ENCODE data around the gene RTF1.

Gene RTF1

DNA sequence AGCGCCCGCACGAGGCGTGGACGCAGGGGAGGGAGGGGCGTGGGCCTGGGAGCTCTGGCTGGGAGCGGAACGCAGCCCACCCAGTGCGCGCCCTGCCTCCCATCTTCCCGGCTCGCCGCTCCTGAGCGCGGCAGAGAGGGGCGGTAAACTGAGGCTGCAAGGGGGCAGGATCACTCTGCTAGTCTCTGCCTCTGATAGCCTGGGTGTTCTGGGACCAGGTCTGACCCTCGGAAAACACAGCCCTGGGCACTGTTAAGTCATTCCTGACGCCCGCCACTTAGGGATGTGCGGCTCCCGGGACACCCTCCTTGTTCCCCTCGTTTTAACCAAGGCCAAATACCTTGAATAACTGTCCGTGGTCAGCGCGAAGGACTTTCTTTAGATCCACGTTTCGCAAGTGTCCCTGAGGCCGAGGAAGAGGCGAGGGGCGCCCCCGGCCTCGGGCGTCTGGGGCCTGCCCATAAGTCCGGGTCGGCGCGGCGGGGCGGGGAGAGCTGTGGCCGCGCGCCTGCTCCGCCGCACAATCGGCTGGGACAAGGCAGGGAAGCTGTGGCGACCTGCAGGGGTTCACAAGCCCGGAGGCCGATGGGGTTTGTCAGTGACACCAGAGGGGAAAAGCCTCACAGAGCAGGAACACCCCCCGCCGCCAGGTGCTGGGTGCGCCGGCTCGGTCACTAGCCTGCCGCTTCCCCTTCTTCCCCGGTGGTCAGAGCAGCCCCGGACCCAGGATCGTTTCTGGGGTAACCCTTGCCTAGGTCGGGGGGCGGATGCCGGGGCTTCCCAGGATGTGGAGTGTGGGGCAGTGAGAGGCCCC is 78.2 kb downstream of the RTF1 start:
- no peak overlapping the region for H3K4me3 ChIP-seq (ENCODE audit: low read depth, low read length)
- POLR2A ChIA-PET, result no interaction called here

More for the DNA sequence above, 78.2 kb downstream of the RTF1 start:
- CTCF ChIA-PET, result no interaction called here
- H3K27ac ChIP-seq (ENCODE audit: extremely low read depth, low read depth, low read length), result no peak overlapping the region
- no peaks in the 10 kb centered on the region for H3K9me3 ChIP-seq (ENCODE audit: control insufficient read depth, insufficient read depth, low read depth, low read length)
- H3K36me3 ChIP-seq (ENCODE audit: control insufficient read depth in 2 of 2, insufficient read depth in 1 of 2, low read length in 2 of 2), result no peaks in the 10 kb centered on the region
- H3K4me1 ChIP-seq (ENCODE audit: control insufficient read depth, insufficient read depth, low read length), result no peaks in the 10 kb centered on the region
- TF ChIP-seq OSR2 (tag by site-specific recombination; IDR thresholded peaks at IDR 0.05), result no peak
- TF ChIP-seq KLF9 (tag by site-specific recombination; IDR thresholded peaks at IDR 0.05; ENCODE audit: low read depth), result no peak
- TF ChIP-seq GLI4 (tag by site-specific recombination; IDR thresholded peaks at IDR 0.05), result no peak
- no peak for TF ChIP-seq ZNF518A (tag by site-specific recombination; conservative IDR thresholded peaks at IDR 0.05; ENCODE audit: low read depth)
- no peak for TF ChIP-seq ZNF280C (tag by site-specific recombination; IDR thresholded peaks at IDR 0.05)
- TF ChIP-seq, protein P1, sequence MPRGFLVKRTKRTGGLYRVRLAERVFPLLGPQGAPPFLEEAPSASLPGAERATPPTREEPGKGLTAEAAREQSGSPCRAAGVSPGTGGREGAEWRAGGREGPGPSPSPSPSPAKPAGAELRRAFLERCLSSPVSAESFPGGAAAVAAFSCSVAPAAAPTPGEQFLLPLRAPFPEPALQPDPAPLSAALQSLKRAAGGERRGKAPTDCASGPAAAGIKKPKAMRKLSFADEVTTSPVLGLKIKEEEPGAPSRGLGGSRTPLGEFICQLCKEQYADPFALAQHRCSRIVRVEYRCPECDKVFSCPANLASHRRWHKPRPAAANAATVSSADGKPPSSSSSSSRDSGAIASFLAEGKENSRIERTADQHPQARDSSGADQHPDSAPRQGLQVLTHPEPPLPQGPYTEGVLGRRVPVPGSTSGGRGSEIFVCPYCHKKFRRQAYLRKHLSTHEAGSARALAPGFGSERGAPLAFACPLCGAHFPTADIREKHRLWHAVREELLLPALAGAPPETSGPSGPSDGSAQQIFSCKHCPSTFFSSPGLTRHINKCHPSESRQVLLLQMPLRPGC (tag by site-specific recombination; IDR thresholded peaks at IDR 0.05), result no peak
- TF ChIP-seq SCRT2 (tag by site-specific recombination; IDR thresholded peaks at IDR 0.05), result no peak
- TF ChIP-seq, protein P2, sequence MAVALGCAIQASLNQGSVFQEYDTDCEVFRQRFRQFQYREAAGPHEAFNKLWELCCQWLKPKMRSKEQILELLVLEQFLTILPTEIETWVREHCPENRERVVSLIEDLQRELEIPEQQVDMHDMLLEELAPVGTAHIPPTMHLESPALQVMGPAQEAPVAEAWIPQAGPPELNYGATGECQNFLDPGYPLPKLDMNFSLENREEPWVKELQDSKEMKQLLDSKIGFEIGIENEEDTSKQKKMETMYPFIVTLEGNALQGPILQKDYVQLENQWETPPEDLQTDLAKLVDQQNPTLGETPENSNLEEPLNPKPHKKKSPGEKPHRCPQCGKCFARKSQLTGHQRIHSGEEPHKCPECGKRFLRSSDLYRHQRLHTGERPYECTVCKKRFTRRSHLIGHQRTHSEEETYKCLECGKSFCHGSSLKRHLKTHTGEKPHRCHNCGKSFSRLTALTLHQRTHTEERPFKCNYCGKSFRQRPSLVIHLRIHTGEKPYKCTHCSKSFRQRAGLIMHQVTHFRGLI (tag by site-specific recombination; IDR thresholded peaks at IDR 0.05), result no peak
- TF ChIP-seq GLI2 (tag by site-specific recombination; IDR thresholded peaks at IDR 0.05; ENCODE audit: borderline replicate concordance, low read depth), result no peak
- TF ChIP-seq ZFP37 (tag by site-specific recombination; IDR thresholded peaks at IDR 0.05), result no peak
- no peak for TF ChIP-seq ZEB2 (tag by site-specific recombination; IDR thresholded peaks at IDR 0.05)
- TF ChIP-seq FEZF1 (tag by site-specific recombination; IDR thresholded peaks at IDR 0.05), result no peak

Measured in HEK293 (cell line).